Keratinocyte (primary cell): Measurements from ENCODE around the gene UROC1. TPM values are rescaled to one million over a fixed set of nuclear protein-coding genes. Genes with fewer than 3 reads are reported as not detected.

Source experiments
- DNase-seq: peaks from one replicate; pipeline ENCODE4 v3.0.0-alpha.2; 2011; ENCODE audit warnings: low read depth, missing footprints, low spot score
- FAIRE-seq: peaks from 2 replicates; lab custom pipeline; 2011; peaks lifted over from hg19 to GRCh38; lab: Jason Lieb, UNC
- H2AFZ ChIP-seq: 2 replicates; pipeline ENCODE4 v1.6.0; 2012; ENCODE audit warnings: low read length, control low read depth, inconsistent platforms; ENCODE audit not compliant: control insufficient read depth
- H3K27ac ChIP-seq: 2 replicates; pipeline ENCODE4 v1.5.1; 2011; ENCODE audit warnings: low read length; ENCODE audit not compliant: control insufficient read depth, insufficient read depth
- H3K27me3 ChIP-seq: 3 replicates; pipeline ENCODE4 v1.6.0; 2011; ENCODE audit warnings: low read length; ENCODE audit not compliant: control insufficient read depth, insufficient read depth; ENCODE audit errors: extremely low read depth
- H3K36me3 ChIP-seq, 2 experiments: 2 replicates in 1 of 2; 3 replicates in 1 of 2; pipeline ENCODE4 v1.5.1; 2011; ENCODE audit warnings: low read length in 2 of 2, mild to moderate bottlenecking in 1 of 2; ENCODE audit not compliant: control insufficient read depth in 2 of 2, insufficient read depth in 2 of 2; ENCODE audit errors: extremely low read depth in 1 of 2
- H3K4me1 ChIP-seq: 3 replicates; pipeline ENCODE4 v1.5.1; 2011; ENCODE audit warnings: low read length; ENCODE audit not compliant: control insufficient read depth, insufficient read depth; ENCODE audit errors: extremely low read depth
- H3K4me2 ChIP-seq: 3 replicates; pipeline ENCODE4 v1.6.0; 2011; ENCODE audit warnings: low read depth, low read length; ENCODE audit not compliant: control insufficient read depth, insufficient read depth; ENCODE audit errors: extremely low read depth
- H3K4me3 ChIP-seq, 3 experiments: fragments of 200-600 bp in 1 of 3; sonication (generic) in 1 of 3; 2 replicates in 2 of 3; 3 replicates in 1 of 3; pipeline ENCODE4 v1.5.1; 2011 to 2016; ENCODE audit warnings: low read length in 3 of 3, mild to moderate bottlenecking in 3 of 3, control low read depth in 2 of 3, inconsistent platforms in 1 of 3, low read depth in 1 of 3, mixed read lengths in 1 of 3, mixed run types in 1 of 3, moderate library complexity in 1 of 3; ENCODE audit not compliant: control insufficient read depth in 2 of 3, insufficient read depth in 2 of 3; ENCODE audit errors: extremely low read depth in 1 of 3
- H3K79me2 ChIP-seq: 2 replicates; pipeline ENCODE4 v1.6.0; 2012; ENCODE audit warnings: low read length; ENCODE audit not compliant: control insufficient read depth, insufficient read depth
- H3K9ac ChIP-seq: 3 replicates; pipeline ENCODE4 v1.6.0; 2011; ENCODE audit warnings: low read length; ENCODE audit not compliant: control insufficient read depth, insufficient read depth; ENCODE audit errors: extremely low read depth
- H3K9me1 ChIP-seq: 3 replicates; pipeline ENCODE4 v1.6.0; 2011; ENCODE audit warnings: low read length; ENCODE audit not compliant: control insufficient read depth, insufficient read depth; ENCODE audit errors: extremely low read depth
- H3K9me3 ChIP-seq: 2 replicates; pipeline ENCODE4 v1.5.1; 2012; ENCODE audit warnings: low read depth, low read length; ENCODE audit not compliant: control insufficient read depth
- H4K20me1 ChIP-seq: 3 replicates; pipeline ENCODE4 v1.6.0; 2011; ENCODE audit warnings: low read length; ENCODE audit not compliant: control insufficient read depth, insufficient read depth; ENCODE audit errors: extremely low read depth
- CTCF ChIP-seq, 3 experiments: IDR thresholded peaks in 1 of 3; conservative IDR thresholded peaks in 1 of 3; optimal IDR thresholded peaks in 1 of 3; 2 replicates in 2 of 3; 3 replicates in 1 of 3; pipeline versions ENCODE3 to v1.5.1; 2011; ENCODE audit warnings: low read length in 3 of 3, mild to moderate bottlenecking in 3 of 3, moderate library complexity in 2 of 3, control low read depth in 1 of 3, inconsistent platforms in 1 of 3; ENCODE audit not compliant: insufficient read depth in 2 of 3; ENCODE audit errors: extremely low read depth in 1 of 3
- EZH2 ChIP-seq: IDR thresholded peaks from one replicate; pipeline ENCODE4 v1.6.1; 2012; ENCODE audit warnings: inconsistent platforms, mild to moderate bottlenecking, low read length, moderate library complexity
- dilution Hi-C: fragments of 300-500 bp; cut with MboI; formaldehyde crosslinking; loops from one replicate; pipeline ENCODE4 v1.7.0; 2020; ENCODE audit warnings: low sequenced_read_pairs; ENCODE audit not compliant: extremely low pct_ligation_motif_present
- polyA plus RNA-seq, 5 experiments: library from polyadenylated mRNA; depleted of rRNA in 3 of 5; stranded (reverse) in 3 of 5; stranded (forward) in 1 of 5; unstranded in 1 of 5; fragments of >200 nt; gene quantifications; 1 replicate in 1 of 5; 2 replicates in 3 of 5; 3 replicates in 1 of 5; pipeline versions ENCODE4 v1.2.1 to v1.2.3, GENCODE V29; 2011 to 2012; ENCODE audit warnings: missing spikeins in 2 of 5, low read depth in 1 of 5, low replicate concordance in 1 of 5

The UROC1 gene
- polyA plus RNA-seq, 1 donor (not counting 4 experiments of a cell fraction or from before 2014, with no cell fraction given) = not detected

DNA sequence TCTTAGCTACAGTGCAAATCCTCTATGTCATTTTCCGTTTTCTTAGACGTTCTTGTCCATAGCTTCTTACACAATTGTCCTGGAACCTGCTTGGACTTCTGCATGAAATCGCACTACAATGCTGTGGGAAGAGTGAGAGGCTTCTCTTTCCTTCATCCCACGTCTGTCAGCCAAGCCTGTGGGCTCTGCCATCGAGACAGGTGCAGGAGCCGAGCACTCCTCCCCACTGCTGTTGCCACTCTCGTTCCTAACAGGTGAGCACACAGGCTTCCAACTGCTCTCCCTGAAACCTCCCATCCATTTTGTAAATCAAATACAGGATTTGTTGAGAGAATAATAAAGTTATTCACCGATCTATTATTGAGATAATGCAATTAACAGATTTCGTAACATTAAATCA is 65.4 kb downstream of the UROC1 start:
- no peak overlapping the region for H2AFZ ChIP-seq
- no peaks in the 10 kb centered on the region for H3K9me1 ChIP-seq
- H3K27me3 ChIP-seq = no peaks in the 10 kb centered on the region
- no peak overlapping the region for H3K9ac ChIP-seq
- DNase-seq = no peak
- peaks cover 28 to 32% of the 10 kb centered on the region in 2 experiments for H3K36me3 ChIP-seq
- H3K4me3 ChIP-seq = no peak overlapping the region
- no peaks in the 10 kb centered on the region for H3K4me1 ChIP-seq
- no peak overlapping the region for H3K4me2 ChIP-seq
- H3K27ac ChIP-seq = no peak overlapping the region
- peaks cover 4% of the 10 kb centered on the region for H4K20me1 ChIP-seq
- FAIRE-seq = no peak
- H3K9me3 ChIP-seq = no peaks in the 10 kb centered on the region
- H3K79me2 ChIP-seq = peaks cover 7% of the 10 kb centered on the region
- TF ChIP-seq CTCF (optimal IDR thresholded peaks at IDR 0.05 in 1 of 3, IDR thresholded peaks at IDR 0.05 in 1 of 3, conservative IDR thresholded peaks at IDR 0.05 in 1 of 3; ENCODE audit: extremely low read depth in 1 of 3, insufficient read depth in 2 of 3, low read length in 3 of 3) (no peak), EZH2 (no peak)
- dilution Hi-C loops = no loop called here

GRCh38 chr3:126451511-126451910 is 66.1 kb downstream of the UROC1 start:
- no peak overlapping the region for H3K4me3 ChIP-seq
- no peaks in the 10 kb centered on the region for H3K4me1 ChIP-seq
- dilution Hi-C loops = no loop called here
- DNase-seq (no peak), FAIRE-seq (no peak)
- no peak overlapping the region for H3K4me2 ChIP-seq
- H3K9ac ChIP-seq = no peak overlapping the region
- peaks cover 2% of the 10 kb centered on the region for H3K79me2 ChIP-seq
- no peak overlapping the region for H3K27ac ChIP-seq
- H3K9me3 ChIP-seq = no peaks in the 10 kb centered on the region
- peaks cover 4% of the 10 kb centered on the region for H4K20me1 ChIP-seq
- H3K9me1 ChIP-seq = no peaks in the 10 kb centered on the region
- no peak for TF ChIP-seq CTCF (optimal IDR thresholded peaks at IDR 0.05 in 1 of 3, IDR thresholded peaks at IDR 0.05 in 1 of 3, conservative IDR thresholded peaks at IDR 0.05 in 1 of 3; ENCODE audit: extremely low read depth in 1 of 3, insufficient read depth in 2 of 3, low read length in 3 of 3)
- TF ChIP-seq EZH2 = no peak
- no peaks in the 10 kb centered on the region for H3K27me3 ChIP-seq
- H2AFZ ChIP-seq = no peak overlapping the region
- H3K36me3 ChIP-seq = peaks cover 23 to 26% of the 10 kb centered on the region in 2 experiments
